Naive B cell (primary cell): ENCODE data around the gene SGMS2. TPM values are rescaled to one million over a fixed set of nuclear protein-coding genes. Genes with fewer than 3 reads are reported as not detected.

Source experiments
- ATAC-seq, 2 donors: fragments of 150-1000 bp; cut with Tn5 transposase; 2 replicates each; pipeline ENCODE4 v1.10.0; 2021; ENCODE audit warnings: low read depth in 2 of 2, mild to moderate bottlenecking in 2 of 2, moderate library complexity in 2 of 2
- DNase-seq: peaks from one replicate; pipeline ENCODE4 v3.0.0; 2022
- H3K27ac Mint-ChIP-seq, 6 donors: one replicate each; pipeline ENCODE4 v1.8.0; 2020 to 2022; ENCODE audit warnings: mild to moderate bottlenecking in 6 of 6, mixed read lengths in 6 of 6, moderate library complexity in 5 of 6, inconsistent platforms in 2 of 6
- H3K27me3 Mint-ChIP-seq, 3 donors: one replicate each; pipeline ENCODE4 v1.8.0; 2021 to 2022; ENCODE audit warnings: mixed read lengths in 3 of 3, mild to moderate bottlenecking in 1 of 3
- H3K36me3 Mint-ChIP-seq, 2 donors: one replicate each; pipeline ENCODE4 v1.8.0; 2020 to 2022; ENCODE audit warnings: mixed read lengths in 2 of 2, inconsistent platforms in 1 of 2, mild to moderate bottlenecking in 1 of 2
- H3K4me1 Mint-ChIP-seq, 3 donors: one replicate each; pipeline ENCODE4 v1.8.0; 2020 to 2022; ENCODE audit warnings: mixed read lengths in 3 of 3, inconsistent platforms in 1 of 3, mild to moderate bottlenecking in 1 of 3, moderate library complexity in 1 of 3
- H3K4me3 Mint-ChIP-seq, 8 donors: one replicate each; pipeline ENCODE4 v1.8.0; 2020 to 2022; ENCODE audit warnings: mild to moderate bottlenecking in 8 of 8, mixed read lengths in 8 of 8, moderate library complexity in 8 of 8, inconsistent platforms in 2 of 8
- H3K9me3 Mint-ChIP-seq, 7 donors: one replicate each; pipeline ENCODE4 v1.8.0; 2020 to 2022; ENCODE audit warnings: mixed read lengths in 7 of 7, mild to moderate bottlenecking in 5 of 7, inconsistent platforms in 2 of 7, moderate library complexity in 1 of 7
- polyA plus RNA-seq, 6 donors: library from polyadenylated mRNA; unstranded; fragments of 300-500 nt; fragmentation: Illumina TruSeq; gene quantifications; one replicate each; pipeline ENCODE4 v1.2.3, GENCODE V29; 2021; ENCODE audit warnings: low read depth in 6 of 6

SGMS2 gene
- polyA plus RNA-seq, 6 donors from 2014 or later, result 0.04 to 0.06 (median 0.05) TPM; not detected in 3

- Mint-ChIP-seq H3K9me3 (no peaks in the 10 kb centered on the region), H3K36me3 (peaks cover 12 to 41% of the 10 kb centered on the region in 2 donors), H3K27me3 (no peaks in the 10 kb centered on the region), H3K27ac (no peak overlapping the region), H3K4me1 (no peaks in the 10 kb centered on the region), H3K4me3 (no peak overlapping the region)
- ATAC-seq (no peak), DNase-seq (no peak)
Observed at GRCh38 chr4:107945809-107946208, 121.1 kb downstream of the SGMS2 start.

- ATAC-seq, result no peak
- Mint-ChIP-seq H3K4me1 (no peaks in the 10 kb centered on the region), H3K27me3 (peaks cover 0 to 1% (median 0%) of the 10 kb centered on the region in 3 donors), H3K4me3 (no peak overlapping the region), H3K36me3 (peaks cover 33 to 46% of the 10 kb centered on the region in 2 donors), H3K9me3 (peaks cover under 1 to 12% (median 6%) of the 10 kb centered on the region in 7 donors), H3K27ac (no peak overlapping the region)
- DNase-seq, result no peak
Observed at GRCh38 chr4:107950746-107951540, 126.2 kb downstream of the SGMS2 start.

GRCh38 chr4:107951551-107951950, 126.8 kb downstream of the SGMS2 start:
- H3K27ac Mint-ChIP-seq, result no peak overlapping the region
- ATAC-seq (no peak), DNase-seq (no peak)
- H3K36me3 Mint-ChIP-seq, result peaks cover 39 to 46% of the 10 kb centered on the region in 2 donors
- no peak overlapping the region for H3K4me3 Mint-ChIP-seq
- H3K9me3 Mint-ChIP-seq, result peaks cover 6 to 18% (median 12%) of the 10 kb centered on the region in 7 donors
- no peaks in the 10 kb centered on the region for H3K4me1 Mint-ChIP-seq
- H3K27me3 Mint-ChIP-seq, result peaks cover 0 to 7% (median 0%) of the 10 kb centered on the region in 3 donors

GRCh38 chr4:107956011-107956410, 131.3 kb downstream of the SGMS2 start:
- peaks cover 27 to 34% of the 10 kb centered on the region in 2 donors for H3K36me3 Mint-ChIP-seq
- H3K4me3 Mint-ChIP-seq, result no peak overlapping the region
- H3K4me1 Mint-ChIP-seq, result no peaks in the 10 kb centered on the region
- peaks cover 0 to 15% (median 8%) of the 10 kb centered on the region in 3 donors for H3K27me3 Mint-ChIP-seq
- peaks cover 8 to 46% (median 23%) of the 10 kb centered on the region in 7 donors for H3K9me3 Mint-ChIP-seq
- no peak for DNase-seq
- no peak for ATAC-seq
- no peak overlapping the region for H3K27ac Mint-ChIP-seq

Other genes starting within 250 kb of the SGMS2 start
- 10 to 100 TPM; 27.4 to 54.5 (median 33.6) TPM for gene PAPSS1, start 104.7 kb upstream of the SGMS2 start, polyA plus RNA-seq
- gene CYP2U1, start 106.6 kb downstream of the SGMS2 start, polyA plus RNA-seq, result 10 to 100 TPM; 11.3 to 25.6 (median 14.6) TPM
- gene HADH, start 165.0 kb downstream of the SGMS2 start, polyA plus RNA-seq, result 10 to 100 TPM; 35.1 to 57.5 (median 51.2) TPM